GM10847 (cell line): ENCODE measurements around the gene CD9.

Source experiments
- POLR2A ChIP-seq: IDR thresholded peaks from 2 replicates; pipeline ENCODE4 v1.6.1; 2011; ENCODE audit not compliant: insufficient read length; ENCODE audit errors: extremely low read depth

CD9 gene

GRCh38 chr12:6177642-6178358 is 22.4 kb upstream of the CD9 start:
- no peak for TF ChIP-seq POLR2A

GRCh38 chr12:6178981-6179761 is 21.0 kb upstream of the CD9 start:
- no peak for TF ChIP-seq POLR2A

- no peak for TF ChIP-seq POLR2A
Measured at GRCh38 chr12:6180268-6181051, 19.7 kb upstream of the CD9 start.

- no peak for TF ChIP-seq POLR2A
Measured at GRCh38 chr12:6181166-6181565, 19.0 kb upstream of the CD9 start.

- TF ChIP-seq POLR2A: no peak
Measured at GRCh38 chr12:6181583-6182278, 18.5 kb upstream of the CD9 start.

- TF ChIP-seq POLR2A: no peak
Measured at GRCh38 chr12:6182279-6182898, 17.8 kb upstream of the CD9 start.

GRCh38 chr12:6183689-6184428 is 16.3 kb upstream of the CD9 start:
- TF ChIP-seq POLR2A: no peak

GRCh38 chr12:6185961-6186827 is 14.0 kb upstream of the CD9 start:
- no peak for TF ChIP-seq POLR2A

- TF ChIP-seq POLR2A: no peak
Measured at GRCh38 chr12:6187948-6188793, 12.0 kb upstream of the CD9 start.

GRCh38 chr12:6189028-6189427 is 11.2 kb upstream of the CD9 start:
- no peak for TF ChIP-seq POLR2A

- no peak for TF ChIP-seq POLR2A
Measured at GRCh38 chr12:6192604-6193380, 7.4 kb upstream of the CD9 start.
